Ovary (tissue), 3 donors: Measurements from ENCODE around the gene FILIP1L.

Source experiments
- EP300 ChIP-seq: sonication (generic); formaldehyde crosslinking; IDR thresholded peaks from one replicate; pipeline ENCODE4 v1.6.1; 2017; ENCODE audit warnings: antibody characterized with exemption
- POLR2A ChIP-seq: fragments of 450-650 bp; IDR thresholded peaks from one replicate; pipeline ENCODE4 v1.6.1; 2017; ENCODE audit warnings: antibody characterized with exemption, mild to moderate bottlenecking, moderate library complexity
- TF ChIP-seq, protein P1 (sequence below), 3 donors: fragments of 450-650 bp in 2 of 3; fragments of 200-600 bp in 1 of 3; IDR thresholded peaks; one replicate each; pipeline versions ENCODE4 v1.5.1 to v1.8.0; 2016 to 2022; ENCODE audit warnings: antibody characterized with exemption in 3 of 3, mild to moderate bottlenecking in 1 of 3
- donor health status: DM: no; HTN: no; CAD: no.

DNA sequence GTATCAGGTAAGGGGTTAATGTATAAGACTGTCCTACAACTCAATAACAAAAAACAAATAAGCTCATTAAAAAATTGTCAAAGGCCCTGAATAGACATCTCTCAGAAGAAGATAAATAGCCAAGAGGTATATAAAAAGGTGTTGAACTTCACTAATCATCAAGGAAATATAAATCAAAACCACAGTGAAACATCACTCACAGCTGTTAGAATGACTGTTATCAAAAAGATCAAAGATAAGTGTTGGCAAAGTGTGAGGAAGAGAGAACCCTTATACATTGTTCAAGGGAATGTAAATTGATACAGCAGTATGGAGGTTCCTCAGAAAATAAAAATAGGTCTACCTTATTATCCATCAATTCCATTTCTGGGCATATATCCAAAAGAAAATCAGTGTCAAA, 95.5 kb downstream of the FILIP1L start:
- no peak for TF ChIP-seq POLR2A
- TF ChIP-seq, protein P1, sequence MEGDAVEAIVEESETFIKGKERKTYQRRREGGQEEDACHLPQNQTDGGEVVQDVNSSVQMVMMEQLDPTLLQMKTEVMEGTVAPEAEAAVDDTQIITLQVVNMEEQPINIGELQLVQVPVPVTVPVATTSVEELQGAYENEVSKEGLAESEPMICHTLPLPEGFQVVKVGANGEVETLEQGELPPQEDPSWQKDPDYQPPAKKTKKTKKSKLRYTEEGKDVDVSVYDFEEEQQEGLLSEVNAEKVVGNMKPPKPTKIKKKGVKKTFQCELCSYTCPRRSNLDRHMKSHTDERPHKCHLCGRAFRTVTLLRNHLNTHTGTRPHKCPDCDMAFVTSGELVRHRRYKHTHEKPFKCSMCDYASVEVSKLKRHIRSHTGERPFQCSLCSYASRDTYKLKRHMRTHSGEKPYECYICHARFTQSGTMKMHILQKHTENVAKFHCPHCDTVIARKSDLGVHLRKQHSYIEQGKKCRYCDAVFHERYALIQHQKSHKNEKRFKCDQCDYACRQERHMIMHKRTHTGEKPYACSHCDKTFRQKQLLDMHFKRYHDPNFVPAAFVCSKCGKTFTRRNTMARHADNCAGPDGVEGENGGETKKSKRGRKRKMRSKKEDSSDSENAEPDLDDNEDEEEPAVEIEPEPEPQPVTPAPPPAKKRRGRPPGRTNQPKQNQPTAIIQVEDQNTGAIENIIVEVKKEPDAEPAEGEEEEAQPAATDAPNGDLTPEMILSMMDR (IDR thresholded peaks at IDR 0.05) = no peak
- TF ChIP-seq EP300 = no peak
